Measurements from ENCODE around the gene OR2AG2.

The OR2AG2 gene

DNA sequence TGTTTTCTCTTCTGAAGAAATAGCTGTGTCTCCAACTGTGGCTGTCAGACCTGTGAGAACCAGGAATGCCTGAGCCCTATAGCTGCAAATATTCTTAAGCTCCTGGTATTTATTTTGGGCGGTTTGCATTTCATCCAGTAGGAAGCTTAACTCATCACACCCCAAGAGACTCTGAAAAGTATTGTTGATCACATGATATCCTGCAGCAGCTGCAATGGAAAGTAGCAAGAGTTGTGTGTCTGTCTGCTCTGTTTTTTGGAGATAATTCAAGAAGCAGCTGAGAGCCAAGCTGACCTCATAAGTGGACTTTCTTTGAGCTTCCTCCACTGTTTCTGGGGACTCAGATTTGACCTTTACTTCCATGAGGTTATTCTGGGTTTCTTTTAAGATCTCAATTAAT is 52.2 kb downstream of the OR2AG2 start:
- H3K4me1 ChIP-seq (ENCODE audit: control insufficient read depth, insufficient read depth, low read length): no peaks in the 10 kb centered on the region
- H3K9me3 ChIP-seq (ENCODE audit: control insufficient read depth, insufficient read depth, low read depth, low read length): no peaks in the 10 kb centered on the region
- H3K4me3 ChIP-seq (ENCODE audit: low read depth, low read length): no peak overlapping the region
- H3K36me3 ChIP-seq (ENCODE audit: control insufficient read depth, insufficient read depth, low read length): no peaks in the 10 kb centered on the region
- no peak overlapping the region for H3K9ac ChIP-seq (ENCODE audit: low read length)
- H3K27me3 ChIP-seq (ENCODE audit: control insufficient read depth, insufficient read depth, low read length): no peaks in the 10 kb centered on the region
- H3K27ac ChIP-seq (ENCODE audit: low read depth, low read length): no peak overlapping the region

- Histone ChIP-seq H3K9ac (ENCODE audit: low read length) (no peak overlapping the region), H3K4me1 (ENCODE audit: control insufficient read depth, insufficient read depth, low read length) (no peaks in the 10 kb centered on the region), H3K9me3 (ENCODE audit: control insufficient read depth, insufficient read depth, low read depth, low read length) (peaks cover 3% of the 10 kb centered on the region; the same call in 1 of the 2 replicates), H3K36me3 (ENCODE audit: control insufficient read depth, insufficient read depth, low read length) (no peaks in the 10 kb centered on the region), H3K27me3 (ENCODE audit: control insufficient read depth, insufficient read depth, low read length) (no peaks in the 10 kb centered on the region), H3K4me3 (ENCODE audit: low read depth, low read length) (no peak overlapping the region), H3K27ac (ENCODE audit: low read depth, low read length) (no peak overlapping the region)
Measured at GRCh38 chr11:6717426-6717825, 54.4 kb downstream of the OR2AG2 start.

Measured in HUES6 (cell line).